Measurements from ENCODE around the gene ZNF579.
"Not testable (repeated sequence)": the region's sequence is repeated elsewhere in the genome, so short reads cannot be mapped to it uniquely, and the experiment has no call there.

ZNF579 gene

DNA sequence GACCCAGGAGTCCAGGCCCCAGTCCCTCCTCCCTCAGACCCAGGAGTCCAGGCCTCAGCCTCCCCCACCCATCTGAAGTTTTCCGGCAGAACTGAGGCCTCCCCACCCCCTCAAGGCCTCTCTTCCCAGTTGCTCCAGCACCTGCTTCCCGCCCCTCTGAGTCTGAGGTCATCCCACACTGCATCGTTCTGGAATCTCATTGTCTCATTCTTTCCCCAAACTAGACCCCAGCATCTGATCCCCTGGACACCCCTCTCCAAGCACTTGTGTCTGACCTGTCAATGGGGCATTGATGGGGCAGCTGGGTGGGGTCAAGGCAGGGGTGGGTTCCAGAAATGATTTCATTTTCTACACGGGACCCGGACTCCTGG lies 42.9 kb downstream of the ZNF579 start:
- FAIRE-seq, result no peak

DNA sequence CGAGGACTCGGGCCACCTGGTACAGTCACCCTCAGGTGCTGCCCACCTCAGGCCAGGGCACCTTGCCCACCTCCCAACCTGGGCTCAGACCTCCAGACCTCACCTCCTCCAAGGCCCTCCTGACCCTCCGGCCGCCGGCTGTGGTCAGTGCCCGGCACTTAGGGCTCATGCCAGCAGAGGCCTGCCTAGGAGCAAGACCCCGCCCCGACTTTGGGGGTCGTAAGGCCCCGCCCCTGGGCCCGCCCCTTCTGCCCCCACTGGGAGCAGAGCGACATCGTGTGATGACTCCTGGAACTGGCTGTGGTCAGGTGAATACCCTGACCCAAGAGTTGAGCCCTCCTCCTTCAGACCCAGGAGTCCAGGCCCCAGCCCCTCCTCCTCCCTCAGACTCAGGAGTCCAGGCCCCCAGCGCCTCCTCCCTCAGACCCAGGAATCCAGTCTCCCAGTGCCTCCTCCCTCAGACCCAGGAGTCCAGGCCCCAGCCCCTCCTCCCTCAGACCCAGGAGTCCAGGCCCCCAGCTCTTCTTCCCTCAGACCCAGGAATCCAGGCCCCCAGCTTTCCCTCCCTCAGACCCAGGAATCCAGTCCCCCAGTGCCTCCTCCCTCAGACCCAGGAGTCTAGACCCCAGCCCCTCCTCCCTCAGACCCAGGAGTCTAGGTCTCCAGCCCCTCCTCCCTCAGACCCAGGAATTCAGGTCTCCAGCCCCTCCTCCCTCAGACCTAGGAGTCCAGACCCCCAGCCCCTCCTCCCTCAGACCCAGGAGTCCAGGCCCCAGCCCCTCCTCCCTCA lies 43.5 kb downstream of the ZNF579 start, which contains the start of gene SBK2:
Gene SBK2, minus strand, starts transcription at position 183 of the 790 bp plus-strand sequence. CDS start 839 bp downstream, outside the sequence.
- no peak for FAIRE-seq

DNA sequence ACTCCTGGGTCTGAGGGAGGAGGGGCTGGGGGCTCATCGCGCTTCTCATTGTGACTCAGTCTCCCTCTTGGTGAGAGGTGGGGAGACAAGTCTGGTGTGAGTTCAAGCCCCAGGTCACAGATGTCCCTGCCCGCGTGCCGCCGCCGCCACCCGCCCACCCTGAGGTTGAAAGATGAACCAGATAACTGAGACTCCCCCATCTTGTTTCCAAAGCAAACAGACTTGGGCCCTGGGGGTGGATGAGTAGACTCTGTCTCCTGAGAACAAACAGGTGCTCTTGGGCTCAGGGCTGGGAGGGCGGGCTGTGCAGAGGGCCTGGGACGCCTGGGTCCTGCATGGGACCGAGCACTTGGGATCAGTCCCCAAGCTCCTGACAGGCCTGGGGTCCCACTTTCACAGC lies 44.3 kb downstream of the ZNF579 start:
- no peak for FAIRE-seq

DNA sequence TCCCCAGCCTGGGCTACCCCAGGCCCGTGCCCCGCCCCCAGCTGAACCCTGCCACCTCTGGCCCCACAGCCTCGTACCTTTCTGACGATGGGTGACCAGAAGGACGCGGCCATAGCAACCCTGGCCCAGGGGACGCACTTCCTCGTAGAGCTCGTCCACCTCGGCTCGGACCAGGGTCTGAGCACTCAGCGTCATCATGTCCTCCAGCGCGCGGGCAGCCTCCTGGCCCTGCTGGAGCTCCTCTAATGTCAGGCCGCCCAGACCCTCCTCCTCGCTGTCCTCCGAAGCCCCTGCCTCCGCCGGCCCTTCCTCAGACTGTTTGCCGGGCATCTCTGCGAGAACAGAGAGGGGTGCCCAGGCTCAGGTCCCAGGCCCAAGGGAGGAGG lies 44.7 kb downstream of the ZNF579 start:
- FAIRE-seq, result no peak

DNA sequence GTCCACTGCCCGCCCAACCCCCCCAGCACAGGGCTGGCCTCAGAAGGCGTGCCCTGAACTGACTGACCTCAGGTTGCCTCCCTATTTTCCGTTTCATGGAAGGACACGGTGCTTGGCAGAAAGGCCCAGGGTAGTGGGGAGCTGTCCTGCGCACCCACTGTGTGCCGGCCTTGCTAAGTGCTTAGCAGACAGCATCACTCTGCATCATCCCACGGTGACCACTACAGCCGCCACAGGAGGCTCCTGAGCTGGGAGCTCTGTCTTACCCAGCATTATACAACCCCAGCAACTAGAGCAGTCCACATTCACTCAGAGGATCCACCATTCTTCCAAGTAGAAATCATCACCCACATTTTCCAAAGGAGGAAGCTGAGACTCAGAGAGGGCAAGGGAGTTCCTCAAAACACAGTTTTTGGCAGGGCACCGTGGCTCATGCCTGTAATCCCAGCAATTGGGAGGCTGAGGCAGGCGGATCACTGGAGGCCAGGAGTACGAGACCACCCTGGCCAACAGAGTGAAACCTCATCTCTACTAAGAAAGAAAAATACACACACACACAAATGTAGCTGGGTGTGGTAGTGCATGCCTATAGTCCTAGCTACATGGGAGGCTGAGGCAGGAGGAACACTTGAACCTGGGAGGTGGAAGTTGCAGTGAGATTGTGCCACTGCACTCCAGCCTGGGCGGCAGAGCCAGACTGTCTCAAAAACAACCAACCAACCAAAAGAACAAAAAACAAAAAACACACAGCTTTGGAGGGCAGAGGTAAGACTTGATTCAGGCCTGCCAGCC lies 45.3 kb downstream of the ZNF579 start:
- no peak for FAIRE-seq

DNA sequence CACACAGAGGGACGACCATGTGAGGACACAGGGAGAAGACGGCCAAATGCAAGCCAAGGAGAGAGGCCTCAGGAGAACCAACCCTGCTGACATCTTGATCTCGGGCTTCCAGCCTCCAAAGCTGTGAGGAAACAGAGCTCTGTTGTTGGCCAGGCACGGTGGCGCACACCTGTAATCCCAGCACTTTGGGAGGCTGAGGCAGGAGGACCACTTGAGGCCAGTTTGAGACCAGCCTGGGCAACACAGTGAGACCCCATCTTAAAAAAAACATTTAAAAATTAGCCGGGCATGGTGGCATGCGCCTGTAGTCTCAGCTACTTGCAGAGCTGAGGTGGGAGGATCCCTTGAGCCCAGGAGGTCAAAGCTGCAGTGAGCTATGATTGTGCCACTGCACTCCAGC lies 46.4 kb downstream of the ZNF579 start:
- not testable (repeated sequence) for FAIRE-seq

DNA sequence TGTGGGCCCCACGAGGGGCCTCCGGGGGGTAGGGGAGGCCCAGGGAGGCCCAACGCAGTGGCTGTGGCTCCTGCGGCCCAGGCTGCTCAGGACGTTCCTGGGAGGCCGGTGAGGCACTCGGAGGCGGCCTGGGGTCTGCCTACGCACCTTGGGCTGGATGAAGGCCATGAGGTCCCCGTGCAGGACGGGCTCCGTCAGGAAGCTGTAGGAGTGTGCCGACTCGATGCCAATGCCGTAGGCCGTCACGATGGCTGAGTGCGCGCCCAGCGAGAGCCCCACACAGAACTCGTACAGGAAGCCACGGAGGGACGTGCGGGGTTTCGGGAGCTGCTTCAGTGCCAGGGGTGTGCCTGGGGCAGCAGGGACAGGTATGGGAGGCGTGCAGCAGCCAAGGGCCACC lies 49.7 kb downstream of the ZNF579 start:
- FAIRE-seq, result no peak

DNA sequence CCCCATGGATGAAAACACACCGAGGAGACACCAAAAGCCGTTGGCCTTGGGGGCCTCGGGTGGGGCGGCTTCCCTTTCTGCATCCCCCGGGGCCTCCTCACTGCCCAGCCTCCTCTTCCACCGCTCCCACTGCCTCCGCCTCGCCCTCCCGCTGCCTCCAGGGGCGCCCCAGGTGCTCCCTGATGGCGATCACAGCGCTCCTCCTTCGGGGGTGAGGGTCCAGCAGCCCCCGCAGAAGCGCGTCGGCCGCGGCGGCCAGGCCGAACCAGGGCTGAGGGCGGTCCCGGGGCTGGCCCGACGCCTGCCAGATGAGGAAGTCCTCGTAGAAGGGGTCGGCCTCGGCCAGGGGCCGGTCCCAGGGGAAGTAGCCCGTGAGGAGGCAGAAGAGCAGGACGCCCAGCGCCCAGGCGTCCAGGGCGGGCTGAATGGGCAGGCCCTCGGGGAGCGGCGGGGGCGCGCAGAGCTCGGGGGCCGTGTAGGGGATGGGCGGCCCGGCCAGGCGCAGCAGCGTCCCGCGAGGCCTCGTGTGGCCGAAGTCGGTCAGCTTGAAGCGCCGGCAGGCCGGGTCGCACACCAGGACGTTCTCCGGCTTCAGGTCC lies 50.9 kb downstream of the ZNF579 start:
- FAIRE-seq, result no peak

DNA sequence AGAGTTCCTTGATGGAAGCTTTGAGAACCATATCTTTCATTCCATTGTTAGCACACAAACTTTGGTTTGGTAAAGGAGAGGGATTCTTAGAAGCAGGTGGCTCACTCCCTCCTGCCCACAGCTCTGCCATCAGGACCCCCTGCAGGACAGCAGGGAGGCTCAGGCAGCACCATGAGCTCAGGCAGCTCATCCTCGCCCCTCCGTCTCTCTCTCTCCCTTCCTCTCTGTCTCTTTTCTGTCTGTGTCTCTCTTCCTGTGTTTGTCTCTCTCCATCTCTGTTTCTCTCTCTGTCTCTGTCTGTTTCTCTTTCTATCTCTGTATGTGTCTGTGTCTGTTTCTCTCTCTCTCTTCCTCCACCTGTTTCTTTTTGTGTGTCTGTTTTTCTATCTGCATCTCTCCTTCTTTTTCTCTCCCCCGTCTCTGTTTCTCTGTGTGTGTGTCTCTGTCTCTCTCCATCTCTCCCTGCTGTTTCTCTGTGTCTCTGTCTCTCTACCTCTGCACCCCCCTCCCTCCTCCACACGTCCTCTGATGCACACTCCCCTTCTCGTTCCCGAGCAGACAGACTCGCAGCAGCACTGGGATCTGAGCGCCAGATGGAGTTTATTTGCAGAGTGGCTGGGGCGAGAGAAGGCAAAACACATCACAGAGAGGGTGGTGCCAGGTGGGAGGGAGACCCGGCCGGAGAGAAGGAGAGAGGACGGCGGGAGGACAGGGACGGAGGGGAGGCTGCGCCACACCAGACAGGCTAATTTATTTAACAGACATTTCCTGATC lies 52.4 kb downstream of the ZNF579 start:
- no peak for FAIRE-seq

DNA sequence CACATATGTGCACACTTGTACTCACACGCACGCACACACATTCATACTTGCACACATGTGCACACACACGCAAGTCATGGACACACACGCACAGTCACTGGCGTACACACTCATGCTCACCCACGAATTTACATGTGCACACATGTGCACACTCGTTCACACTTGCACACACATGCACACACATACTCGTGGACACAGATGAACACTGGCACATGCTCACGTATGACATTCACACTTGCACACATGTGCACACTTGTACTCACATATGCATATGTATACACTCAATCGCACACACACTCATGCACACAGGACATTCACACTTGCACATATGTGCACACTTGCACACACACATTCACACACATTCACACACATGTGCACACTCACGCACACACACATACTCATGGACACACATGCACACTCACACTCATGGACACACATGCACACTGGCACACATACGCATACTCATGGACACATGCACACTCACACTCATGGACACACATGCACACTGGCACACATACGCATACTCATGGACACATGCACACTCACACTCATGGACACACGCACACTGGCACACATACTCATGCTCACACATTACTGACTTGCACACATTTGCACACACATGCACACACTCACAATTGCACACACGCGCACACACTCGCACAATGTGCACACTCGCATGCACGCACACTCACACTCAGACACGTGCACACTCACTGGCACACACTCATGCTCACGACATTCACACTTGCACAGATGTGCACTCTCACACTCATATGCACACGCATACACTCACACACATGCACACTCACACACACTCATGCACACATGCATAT lies 53.2 kb downstream of the ZNF579 start:
- FAIRE-seq, result no peak
